ENCODE data around the gene SKAP1.
"Not testable (repeated sequence)": the region's sequence is repeated elsewhere in the genome, so short reads cannot be mapped to it uniquely, and the experiment has no call there.

SKAP1 gene

DNA sequence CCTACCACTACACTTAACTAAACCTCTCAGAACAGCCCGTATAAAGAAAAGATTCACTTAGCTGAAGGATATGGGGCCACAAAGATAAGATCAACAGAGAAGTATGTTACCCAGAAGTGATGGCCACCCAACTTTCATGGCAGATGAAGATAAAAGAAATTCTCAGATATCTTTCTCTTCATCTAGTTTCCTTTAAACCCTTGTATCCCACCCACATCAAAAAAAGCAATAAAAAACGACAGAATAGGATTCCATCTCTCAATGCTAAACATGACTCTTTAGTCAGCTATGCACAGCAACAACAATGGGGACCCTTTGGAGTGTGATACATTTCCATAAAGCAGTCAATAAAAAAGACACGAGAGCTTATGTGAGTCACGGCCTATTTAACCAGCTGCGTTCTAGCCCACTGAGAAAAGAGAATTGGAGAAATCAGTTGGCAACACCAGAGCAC, 235.9 kb downstream of the SKAP1 start:
- DNase-seq: no peak

GRCh38 chr17:48192321-48192731, 237.7 kb downstream of the SKAP1 start:
- DNase-seq: no peak

- no peak for DNase-seq
Observed at GRCh38 chr17:48191362-48191761, 238.7 kb downstream of the SKAP1 start.

GRCh38 chr17:48190871-48191270, 239.1 kb downstream of the SKAP1 start:
- no peak for DNase-seq

- no peak for DNase-seq
Observed at GRCh38 chr17:48187872-48188608, 242.0 kb downstream of the SKAP1 start.

DNA sequence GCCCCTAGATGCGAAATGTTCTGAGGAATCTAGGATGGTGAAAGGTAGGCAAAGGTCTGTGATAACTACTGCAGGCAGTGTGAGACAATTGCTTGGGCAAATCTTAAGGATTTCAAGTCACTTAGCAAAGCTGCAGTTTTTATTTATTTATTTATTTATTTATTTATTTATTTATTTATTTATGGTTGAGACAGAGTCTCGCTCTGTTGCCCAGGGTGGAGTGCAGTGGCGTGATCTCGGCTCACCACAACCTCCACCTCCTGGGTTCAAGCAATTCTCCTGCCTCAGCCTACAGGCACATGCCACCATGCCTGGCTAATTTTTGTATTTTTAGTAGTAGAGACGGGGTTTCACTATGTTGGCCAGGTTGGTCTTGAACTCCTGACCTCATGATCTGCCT, 243.7 kb downstream of the SKAP1 start:
- not testable (repeated sequence) for DNase-seq

DNA sequence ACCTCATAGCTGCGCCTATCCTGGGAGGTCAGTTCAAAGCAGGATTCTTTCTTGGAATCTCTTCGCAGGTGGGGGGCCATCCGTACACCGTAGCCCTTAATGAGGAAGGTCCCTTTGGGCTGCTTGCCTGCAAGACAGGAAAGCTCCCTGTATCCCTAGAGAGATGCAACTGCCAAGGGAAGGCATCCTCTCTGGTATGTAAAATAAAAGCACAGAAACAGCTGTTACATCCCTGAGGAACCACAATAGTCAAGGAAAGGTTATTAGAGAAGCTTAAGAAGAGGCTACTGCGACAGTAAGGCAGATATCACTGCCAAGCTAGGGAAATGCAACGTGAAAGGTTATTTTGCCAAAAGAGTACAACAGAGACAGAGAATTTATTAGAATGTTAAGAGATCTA, 245.3 kb downstream of the SKAP1 start:
- DNase-seq: no peak

DNA sequence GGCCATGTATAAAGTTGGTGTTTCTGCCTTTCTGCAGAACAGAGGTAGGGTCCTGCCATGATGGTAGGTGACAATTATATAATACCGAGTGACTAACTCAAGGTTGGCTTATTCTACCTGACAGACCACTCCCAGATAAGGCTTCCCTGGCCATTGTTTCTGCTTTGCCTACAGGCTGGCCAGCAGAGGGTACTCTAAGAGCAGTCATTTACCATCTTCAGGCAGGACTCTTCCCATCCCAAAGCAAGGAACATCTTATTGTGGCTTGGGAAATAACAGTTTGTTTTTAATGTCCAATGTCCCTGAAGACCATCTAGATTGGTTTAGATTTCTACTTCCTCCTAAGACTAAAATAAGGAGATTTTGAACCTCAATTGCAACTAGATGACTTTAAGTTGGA, 248.4 kb downstream of the SKAP1 start:
- DNase-seq: no peak

- DNase-seq: no peak
Observed at GRCh38 chr17:48180842-48181629, 249.0 kb downstream of the SKAP1 start.

GRCh38 chr17:48179071-48179945, 250.7 kb downstream of the SKAP1 start:
- no peak for DNase-seq

DNA sequence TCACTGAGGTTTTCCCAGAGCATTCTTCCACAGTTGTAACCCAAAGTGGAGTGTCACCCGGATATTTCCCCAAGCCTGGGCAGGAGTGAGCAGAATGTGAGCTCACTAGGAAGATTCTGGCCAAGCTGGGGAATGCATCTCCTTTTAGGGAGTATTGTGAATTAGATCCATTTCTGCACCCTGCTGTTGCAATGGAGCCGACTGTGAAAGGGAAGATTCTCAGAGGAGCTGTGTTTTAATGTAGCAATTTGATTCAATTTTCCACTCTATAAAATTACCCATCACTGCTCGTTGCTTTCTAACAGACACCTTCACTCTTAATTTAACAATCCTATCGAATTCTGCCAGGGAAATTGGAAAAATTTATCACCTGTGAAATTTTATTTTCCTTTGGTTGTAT, 251.7 kb downstream of the SKAP1 start:
- DNase-seq: no peak

GRCh38 chr17:48177816-48178215, 252.2 kb downstream of the SKAP1 start:
- DNase-seq: no peak

DNA sequence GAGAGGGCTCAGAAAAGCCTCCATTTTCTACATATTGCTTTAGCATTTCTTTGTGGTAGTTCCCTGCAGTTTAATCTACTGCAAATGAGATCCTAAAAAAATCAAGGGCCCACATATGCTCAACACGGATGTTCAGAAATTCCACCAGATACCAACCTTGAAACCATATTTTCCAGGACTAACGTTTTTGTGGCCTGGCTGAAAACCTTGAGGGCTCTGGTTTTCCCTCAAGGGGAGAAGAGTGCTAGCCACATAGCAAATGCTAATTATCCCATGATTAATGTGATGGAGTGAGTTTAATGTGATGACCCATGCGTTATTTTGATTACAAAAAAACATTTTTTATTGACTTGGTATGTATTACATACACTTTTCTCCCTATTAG, 253.6 kb downstream of the SKAP1 start:
- DNase-seq: no peak

DNA sequence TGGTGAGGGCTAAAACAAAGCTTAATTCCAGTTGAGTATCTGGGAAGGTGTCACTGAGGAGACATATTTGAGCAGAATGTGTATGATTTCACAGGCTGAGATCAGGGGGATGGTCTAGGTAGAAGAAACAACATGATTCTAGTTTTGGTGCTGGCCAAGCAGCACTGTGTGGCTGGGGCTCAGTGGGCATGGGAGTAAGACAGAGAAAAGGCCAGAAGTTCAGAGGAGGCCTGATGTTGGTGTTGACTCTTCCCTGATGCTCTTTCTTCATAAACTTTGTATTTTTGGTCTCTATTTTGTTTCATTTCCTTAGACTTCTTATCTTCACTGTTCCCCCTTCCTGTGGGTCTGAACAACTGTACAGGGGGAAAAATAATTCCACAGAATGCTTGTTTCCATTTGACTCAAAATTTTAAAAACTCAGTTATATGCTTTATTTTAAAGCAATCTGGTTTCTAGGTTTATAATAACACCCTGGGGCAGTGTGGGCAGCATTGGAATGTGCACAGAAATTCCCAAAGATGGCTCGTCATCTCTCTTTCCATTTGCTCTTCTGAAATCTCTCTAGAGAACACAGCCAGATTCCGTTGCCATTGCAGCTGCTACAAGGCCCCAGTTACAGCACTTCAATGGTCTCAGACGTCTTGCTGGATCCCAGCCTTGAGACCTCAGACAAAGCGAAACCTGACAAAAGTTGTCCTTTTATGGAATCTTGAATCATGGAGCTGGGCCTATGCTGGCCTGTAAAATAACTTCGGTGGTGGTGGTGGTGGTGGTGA, 254.1 kb downstream of the SKAP1 start:
- DNase-seq: no peak

GRCh38 chr17:48174833-48175523, 255.0 kb downstream of the SKAP1 start:
- DNase-seq: no peak

- no peak for DNase-seq
Observed at GRCh38 chr17:48173191-48173984, 256.6 kb downstream of the SKAP1 start.

- DNase-seq: no peak
Observed at GRCh38 chr17:48169926-48170325, 260.1 kb downstream of the SKAP1 start.

DNA sequence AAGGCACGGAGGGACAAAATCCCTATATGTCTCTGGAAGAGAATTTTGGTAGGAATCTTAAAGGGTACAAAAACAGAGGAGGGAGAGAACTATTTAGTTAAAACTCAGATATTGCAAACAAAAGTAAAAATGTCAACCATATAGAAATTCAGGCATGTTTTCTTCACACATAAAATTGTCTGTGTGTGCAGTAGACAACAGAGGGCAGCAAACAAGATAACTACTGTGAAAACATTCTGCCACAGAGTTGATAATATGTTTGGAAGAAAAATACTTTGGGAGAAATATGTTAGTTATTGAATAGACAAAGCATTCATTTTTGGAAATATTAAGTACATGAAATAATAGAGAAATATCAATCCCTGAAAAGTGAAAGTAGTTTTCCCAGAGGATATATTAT, 266.2 kb downstream of the SKAP1 start:
- DNase-seq: no peak

- DNase-seq: no peak
Observed at GRCh38 chr17:48162946-48163506, 267.0 kb downstream of the SKAP1 start.

DNA sequence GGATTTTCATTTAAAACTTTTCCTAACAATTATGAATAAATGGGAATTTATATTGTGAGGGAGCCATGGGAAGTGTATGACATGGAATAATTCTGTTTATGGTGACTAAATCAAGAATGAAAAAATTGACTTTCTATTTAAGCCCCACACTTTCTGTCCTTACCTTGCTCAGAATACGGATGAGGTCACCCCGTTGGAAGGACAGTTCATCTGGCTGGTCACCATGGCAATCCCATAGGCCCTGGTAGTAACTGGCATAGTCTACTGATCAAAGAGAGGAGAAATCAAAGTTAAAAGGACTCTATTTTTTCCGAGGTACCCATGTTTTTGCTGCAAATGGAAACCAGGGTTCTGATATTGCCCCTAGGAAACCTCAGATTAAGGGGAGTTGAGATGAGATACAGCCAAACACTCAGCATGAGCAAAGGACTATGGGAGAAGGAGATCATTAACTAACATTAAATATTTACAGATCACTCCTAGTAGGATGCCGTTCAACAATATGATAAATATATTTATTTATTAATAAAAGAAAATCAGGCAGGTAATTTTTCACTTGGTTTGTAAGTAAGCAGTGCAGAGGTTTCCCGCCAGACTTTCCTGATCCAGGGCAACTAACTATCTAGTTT, 267.6 kb downstream of the SKAP1 start:
- DNase-seq: no peak

All from GF-D8 (cell line).